ENCODE data around the gene APRT.

Gene APRT

DNA sequence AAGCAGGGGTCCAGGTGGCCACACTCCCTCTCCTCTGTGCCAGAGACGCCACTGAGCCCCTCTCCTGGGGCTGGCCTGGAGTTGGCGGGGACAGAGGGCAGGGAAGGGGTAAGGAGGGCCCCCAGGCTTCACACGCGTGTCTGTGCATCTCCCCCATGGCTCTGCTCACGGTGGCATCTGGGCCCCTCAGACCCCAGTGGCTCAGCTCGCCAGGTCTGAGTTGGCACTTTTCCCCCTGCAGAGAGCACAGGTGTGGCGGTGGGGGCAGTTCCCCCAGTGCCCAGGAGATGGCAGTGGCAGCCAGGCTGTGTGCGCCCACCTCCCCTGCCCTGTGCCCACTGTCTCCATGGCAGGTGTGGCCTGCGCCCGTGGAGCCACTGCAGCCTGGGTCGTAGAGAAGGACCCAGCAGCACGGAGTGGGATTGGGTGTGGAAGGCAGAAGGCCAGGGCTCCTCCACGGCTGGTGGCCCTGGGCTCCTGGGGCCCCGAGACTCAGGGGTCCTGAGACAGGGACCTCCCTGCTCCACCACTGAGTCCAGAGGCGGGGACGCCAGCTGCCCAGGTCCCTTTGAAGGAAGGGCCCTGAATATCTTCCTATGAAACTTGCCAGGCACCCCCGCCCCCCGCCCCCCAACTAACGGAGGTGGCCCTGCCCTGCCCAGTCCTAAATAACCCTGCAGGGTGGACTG, 4.3 kb upstream of the APRT start:
- peak; percentile 75 for DNase-seq
- Histone ChIP-seq H3K9ac (ENCODE audit: low read depth, low read length) (no peak overlapping the region), H3K4me1 (ENCODE audit: insufficient read depth, low read length) (peaks cover 13% of the 10 kb centered on the region), H3K27me3 (ENCODE audit: insufficient read depth, low read length, poor library complexity) (no peaks in the 10 kb centered on the region), H3K4me2 (ENCODE audit: insufficient read depth, low read length) (no peak overlapping the region), H3K36me3 (ENCODE audit: insufficient read depth, low read length) (peaks cover under 1% of the 10 kb centered on the region; the same call in 1 of the 2 replicates), H3K9me3 (ENCODE audit: insufficient read depth, low read length, severe bottlenecking) (no peaks in the 10 kb centered on the region), H2AFZ (ENCODE audit: low read depth, low read length) (no peak overlapping the region), H3K4me3 (ENCODE audit: low read depth in 1 of 2, low read length in 2 of 2) (no peak overlapping the region), H3K27ac (ENCODE audit: low read length) (no peak overlapping the region), H3K79me2 (ENCODE audit: insufficient read depth, low read length) (peaks cover 11% of the 10 kb centered on the region), H4K20me1 (ENCODE audit: insufficient read depth, low read length) (peaks cover 13% of the 10 kb centered on the region)
- TF ChIP-seq EZH2 (IDR thresholded peaks at IDR 0.05; ENCODE audit: borderline replicate concordance, low read depth, low read length, severe bottlenecking): no peak
- TF ChIP-seq, protein P1, sequence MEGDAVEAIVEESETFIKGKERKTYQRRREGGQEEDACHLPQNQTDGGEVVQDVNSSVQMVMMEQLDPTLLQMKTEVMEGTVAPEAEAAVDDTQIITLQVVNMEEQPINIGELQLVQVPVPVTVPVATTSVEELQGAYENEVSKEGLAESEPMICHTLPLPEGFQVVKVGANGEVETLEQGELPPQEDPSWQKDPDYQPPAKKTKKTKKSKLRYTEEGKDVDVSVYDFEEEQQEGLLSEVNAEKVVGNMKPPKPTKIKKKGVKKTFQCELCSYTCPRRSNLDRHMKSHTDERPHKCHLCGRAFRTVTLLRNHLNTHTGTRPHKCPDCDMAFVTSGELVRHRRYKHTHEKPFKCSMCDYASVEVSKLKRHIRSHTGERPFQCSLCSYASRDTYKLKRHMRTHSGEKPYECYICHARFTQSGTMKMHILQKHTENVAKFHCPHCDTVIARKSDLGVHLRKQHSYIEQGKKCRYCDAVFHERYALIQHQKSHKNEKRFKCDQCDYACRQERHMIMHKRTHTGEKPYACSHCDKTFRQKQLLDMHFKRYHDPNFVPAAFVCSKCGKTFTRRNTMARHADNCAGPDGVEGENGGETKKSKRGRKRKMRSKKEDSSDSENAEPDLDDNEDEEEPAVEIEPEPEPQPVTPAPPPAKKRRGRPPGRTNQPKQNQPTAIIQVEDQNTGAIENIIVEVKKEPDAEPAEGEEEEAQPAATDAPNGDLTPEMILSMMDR (IDR thresholded peaks at IDR 0.05; ENCODE audit: borderline replicate concordance, extremely low read depth, low read length, poor library complexity, severe bottlenecking): peak; percentile 98
- ATAC-seq (ENCODE audit: insufficient read depth, low read depth): peak; percentile 53

DNA sequence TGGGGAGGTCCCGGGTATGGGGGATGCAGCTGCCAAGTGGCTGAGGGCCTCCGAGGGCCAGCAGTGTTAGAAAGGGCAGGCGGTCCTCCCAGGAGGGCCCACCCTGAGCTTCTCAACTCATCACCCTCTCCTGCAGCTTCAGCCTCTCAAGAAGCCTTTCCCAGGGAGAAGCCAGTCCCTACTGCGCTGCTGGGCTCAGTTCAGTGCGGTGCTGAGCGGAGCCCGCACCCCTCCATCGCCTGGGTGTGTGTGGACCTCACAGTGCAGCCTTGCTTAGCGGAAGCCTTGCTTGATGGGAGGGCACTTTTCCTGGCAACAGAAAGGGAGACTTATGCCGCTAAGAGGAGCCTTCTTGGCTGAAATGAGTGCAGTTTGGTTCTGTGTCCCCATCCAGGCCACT, 3.5 kb upstream of the APRT start:
- ATAC-seq (ENCODE audit: insufficient read depth, low read depth): no peak
- TF ChIP-seq, protein P1 (IDR thresholded peaks at IDR 0.05; ENCODE audit: borderline replicate concordance, extremely low read depth, low read length, poor library complexity, severe bottlenecking): no peak
- TF ChIP-seq EZH2 (IDR thresholded peaks at IDR 0.05; ENCODE audit: borderline replicate concordance, low read depth, low read length, severe bottlenecking): no peak
- Histone ChIP-seq H3K4me3 (ENCODE audit: low read depth in 1 of 2, low read length in 2 of 2) (no peak overlapping the region), H3K4me1 (ENCODE audit: insufficient read depth, low read length) (peaks cover 21% of the 10 kb centered on the region), H3K9me3 (ENCODE audit: insufficient read depth, low read length, severe bottlenecking) (no peaks in the 10 kb centered on the region), H4K20me1 (ENCODE audit: insufficient read depth, low read length) (peaks cover 21% of the 10 kb centered on the region), H3K36me3 (ENCODE audit: insufficient read depth, low read length) (peaks cover 7% of the 10 kb centered on the region; the same call in 1 of the 2 replicates), H3K4me2 (ENCODE audit: insufficient read depth, low read length) (no peak overlapping the region), H3K27ac (ENCODE audit: low read length) (no peak overlapping the region), H2AFZ (ENCODE audit: low read depth, low read length) (no peak overlapping the region), H3K27me3 (ENCODE audit: insufficient read depth, low read length, poor library complexity) (no peaks in the 10 kb centered on the region), H3K79me2 (ENCODE audit: insufficient read depth, low read length) (peaks cover 19% of the 10 kb centered on the region), H3K9ac (ENCODE audit: low read depth, low read length) (no peak overlapping the region)
- DNase-seq: no peak

DNA sequence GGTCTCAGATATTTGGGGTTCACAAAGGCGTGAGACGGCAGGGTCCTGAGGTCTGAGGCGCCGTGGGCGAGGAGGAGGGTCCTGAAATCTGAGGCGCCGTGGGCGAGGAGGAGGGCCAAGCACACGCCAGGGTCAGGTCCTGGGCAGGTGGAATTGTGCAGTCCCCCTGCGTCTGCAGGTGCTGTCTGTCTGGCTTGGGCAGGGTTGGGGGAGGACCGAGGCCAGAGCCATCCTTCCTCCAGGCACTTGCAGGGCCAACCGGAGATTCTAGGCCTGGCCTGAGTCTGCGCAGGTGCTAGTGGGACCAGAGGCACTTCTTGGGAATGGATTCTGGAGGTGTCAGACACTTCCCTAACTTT, 2.4 kb upstream of the APRT start:
- Histone ChIP-seq H3K9me3 (ENCODE audit: insufficient read depth, low read length, severe bottlenecking) (no peaks in the 10 kb centered on the region), H3K27me3 (ENCODE audit: insufficient read depth, low read length, poor library complexity) (no peaks in the 10 kb centered on the region), H3K36me3 (ENCODE audit: insufficient read depth, low read length) (peaks cover 18% of the 10 kb centered on the region), H3K4me2 (ENCODE audit: insufficient read depth, low read length) (no peak overlapping the region), H2AFZ (ENCODE audit: low read depth, low read length) (no peak overlapping the region), H3K9ac (ENCODE audit: low read depth, low read length) (no peak overlapping the region), H4K20me1 (ENCODE audit: insufficient read depth, low read length) (peaks cover 32% of the 10 kb centered on the region), H3K79me2 (ENCODE audit: insufficient read depth, low read length) (peaks cover 30% of the 10 kb centered on the region), H3K27ac (ENCODE audit: low read length) (no peak overlapping the region), H3K4me3 (ENCODE audit: low read depth in 1 of 2, low read length in 2 of 2) (no peak overlapping the region), H3K4me1 (ENCODE audit: insufficient read depth, low read length) (peaks cover 32% of the 10 kb centered on the region)
- DNase-seq (peak; percentile 10), ATAC-seq (ENCODE audit: insufficient read depth, low read depth) (no peak)
- TF ChIP-seq, protein P1 (IDR thresholded peaks at IDR 0.05; ENCODE audit: borderline replicate concordance, extremely low read depth, low read length, poor library complexity, severe bottlenecking): no peak
- TF ChIP-seq EZH2 (IDR thresholded peaks at IDR 0.05; ENCODE audit: borderline replicate concordance, low read depth, low read length, severe bottlenecking): no peak
